Spleen (tissue), 11 donors: ENCODE measurements around the gene TSPAN9. TPM values are rescaled to one million over a fixed set of nuclear protein-coding genes. Genes with fewer than 3 reads are reported as not detected.
A peak's percentile ranks its signal among the peaks of the same experiment; 100 is the strongest.

Experiments
- DNase-seq: peaks from one replicate; pipeline ENCODE4 v3.0.0-alpha.2; 2020
- H3K27ac ChIP-seq, 8 donors: fragments of 200-600 bp; sonication (generic) in 7 of 8; 1 replicate in 4 of 8; 2 replicates in 4 of 8; pipeline versions ENCODE4 v1.5.0 to v1.8.0; 2016 to 2021; ENCODE audit warnings: inconsistent platforms in 4 of 8, mild to moderate bottlenecking in 4 of 8, moderate library complexity in 1 of 8
- H3K27me3 ChIP-seq, 7 donors: fragments of 200-600 bp; sonication (generic) in 6 of 7; replicated peaks in 1 of 7; 1 replicate in 4 of 7; 2 replicates in 3 of 7; pipeline versions ENCODE4 v1.5.0 to v1.8.0; 2016 to 2021; ENCODE audit warnings: inconsistent platforms in 3 of 7, mild to moderate bottlenecking in 1 of 7
- H3K36me3 ChIP-seq, 6 donors: fragments of 200-600 bp; sonication (generic) in 5 of 6; 1 replicate in 4 of 6; 2 replicates in 2 of 6; pipeline versions ENCODE4 v1.5.0 to v1.8.0; 2016 to 2021; ENCODE audit warnings: inconsistent platforms in 2 of 6
- H3K4me1 ChIP-seq, 6 donors: fragments of 200-600 bp; sonication (generic) in 5 of 6; 1 replicate in 3 of 6; 2 replicates in 3 of 6; pipeline versions ENCODE4 v1.5.0 to v1.8.0; 2016 to 2021; ENCODE audit warnings: inconsistent platforms in 3 of 6
- H3K4me3 ChIP-seq, 8 donors: fragments of 200-600 bp; sonication (generic) in 7 of 8; 1 replicate in 4 of 8; 2 replicates in 4 of 8; pipeline versions ENCODE4 v1.5.0 to v1.8.0; 2016 to 2021; ENCODE audit warnings: inconsistent platforms in 4 of 8, mild to moderate bottlenecking in 4 of 8, moderate library complexity in 2 of 8
- H3K9me3 ChIP-seq, 8 donors: fragments of 200-600 bp; sonication (generic) in 7 of 8; 1 replicate in 4 of 8; 2 replicates in 4 of 8; pipeline versions ENCODE4 v1.5.0 to v1.8.0; 2016 to 2021; ENCODE audit warnings: inconsistent platforms in 4 of 8
- POLR2A ChIP-seq, 3 donors: fragments of 450-650 bp; IDR thresholded peaks; one replicate each; pipeline ENCODE4 v1.5.1; 2017; ENCODE audit warnings: antibody characterized with exemption in 3 of 3, mild to moderate bottlenecking in 1 of 3
- POLR2AphosphoS5 ChIP-seq, 3 donors: sonication (generic); formaldehyde crosslinking; IDR thresholded peaks; one replicate each; pipeline ENCODE4 v1.5.1; 2017; ENCODE audit warnings: antibody characterized with exemption in 3 of 3
- WGBS, 5 donors: extraction: QIAGEN DNeasy Blood & Tissue Kit in 3 of 5; methylation state at CpG; one replicate each; pipeline versions ENCODE4 v1.1.5 to v1.1.7; 2013 to 2018; 5-methylcytosine and 5-hydroxymethylcytosine counted together
- intact Hi-C: fragments of 100-400 bp; cut with DNase I; formaldehyde crosslinking; loops from one replicate; pipeline ENCODE4 v1.15.0; 2023; ENCODE audit warnings: low total_unique reads
- polyA plus RNA-seq, 3 donors: library from polyadenylated mRNA; stranded (reverse); fragments of 200-250 nt; gene quantifications; one replicate each; pipeline ENCODE4 v1.2.1, GENCODE V29; 2013
- total RNA-seq, 7 donors: library from RNA; depleted of rRNA in 3 of 7; stranded (reverse); fragments of >200 nt in 3 of 7; fragmentation: NEBNext Ultra II Directional in 4 of 7; extraction: Animal tissue kit (Norgen Biotek cat#: 25700) in 4 of 7; gene quantifications; one replicate each; pipeline versions ENCODE4 v1.1.0 to v1.2.1, GENCODE V29; 2016 to 2021
- TF ChIP-seq, protein P1 (sequence below), 11 experiments: fragments of 200-600 bp in 7 of 11; fragments of 450-650 bp in 4 of 11; sonication (generic) in 4 of 11; IDR thresholded peaks in 8 of 11; conservative IDR thresholded peaks in 3 of 11; 1 replicate in 7 of 11; 2 replicates in 4 of 11; pipeline versions ENCODE4 v1.4.0 to v1.8.0; 2016 to 2021; ENCODE audit warnings: antibody characterized with exemption in 11 of 11, inconsistent platforms in 4 of 11, mild to moderate bottlenecking in 1 of 11
- donor health status: healthy with polysubstance abuse.
- donor health status: DM: no; HTN: no; CAD: no; lungs with moderate emphysema.
- donor health status: DM: no; HTN: no; CAD: no.
- donor health status: Bipolar disorder and iron deficiency.
- donor health status: healthy.
- donor health status: DM: no; HTN: no; CAD: no.
- donor health status: DM: yes; HTN: yes; CAD: no.

Gene TSPAN9
- total and polyA plus RNA-seq, 10 donors: 3.6 to 51.1 (median 32.4) TPM

DNA sequence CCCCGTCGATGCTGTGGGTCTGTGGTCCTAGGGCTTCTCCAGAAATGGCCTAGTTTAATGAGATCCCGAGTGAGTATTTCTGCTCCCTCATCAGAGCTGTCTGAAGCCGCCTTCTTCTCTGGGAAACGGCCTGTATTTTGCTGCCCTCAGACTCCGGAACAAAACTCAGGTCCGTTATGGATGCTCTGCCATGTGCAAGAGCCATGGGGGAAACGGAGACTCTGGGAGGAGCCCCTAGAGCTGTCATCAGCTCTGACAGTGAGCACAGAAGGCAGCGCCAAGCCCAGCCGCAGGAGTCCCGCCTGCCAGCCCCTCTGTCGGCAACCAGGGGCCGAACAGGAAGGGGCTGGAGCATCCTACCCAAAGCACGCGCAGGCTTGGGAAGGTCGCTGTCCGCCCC, 221.4 kb downstream of the TSPAN9 start:
- no peak overlapping the region for H3K27ac ChIP-seq
- H3K9me3 ChIP-seq: no peaks in the 10 kb centered on the region
- 52 to 63% (median 56%) methylated on average over 13 to 17 of the region's 17 CpGs for WGBS, 5 donors
- H3K4me3 ChIP-seq: no peak overlapping the region
- intact Hi-C loops: no loop called here
- H3K36me3 ChIP-seq: no peaks in the 10 kb centered on the region
- H3K4me1 ChIP-seq: peaks cover 8 to 13% (median 12%) of the 10 kb centered on the region in 6 donors
- no peak for TF ChIP-seq POLR2AphosphoS5 (IDR thresholded peaks at IDR 0.05)
- TF ChIP-seq POLR2A (IDR thresholded peaks at IDR 0.05): no peak
- TF ChIP-seq, protein P1, sequence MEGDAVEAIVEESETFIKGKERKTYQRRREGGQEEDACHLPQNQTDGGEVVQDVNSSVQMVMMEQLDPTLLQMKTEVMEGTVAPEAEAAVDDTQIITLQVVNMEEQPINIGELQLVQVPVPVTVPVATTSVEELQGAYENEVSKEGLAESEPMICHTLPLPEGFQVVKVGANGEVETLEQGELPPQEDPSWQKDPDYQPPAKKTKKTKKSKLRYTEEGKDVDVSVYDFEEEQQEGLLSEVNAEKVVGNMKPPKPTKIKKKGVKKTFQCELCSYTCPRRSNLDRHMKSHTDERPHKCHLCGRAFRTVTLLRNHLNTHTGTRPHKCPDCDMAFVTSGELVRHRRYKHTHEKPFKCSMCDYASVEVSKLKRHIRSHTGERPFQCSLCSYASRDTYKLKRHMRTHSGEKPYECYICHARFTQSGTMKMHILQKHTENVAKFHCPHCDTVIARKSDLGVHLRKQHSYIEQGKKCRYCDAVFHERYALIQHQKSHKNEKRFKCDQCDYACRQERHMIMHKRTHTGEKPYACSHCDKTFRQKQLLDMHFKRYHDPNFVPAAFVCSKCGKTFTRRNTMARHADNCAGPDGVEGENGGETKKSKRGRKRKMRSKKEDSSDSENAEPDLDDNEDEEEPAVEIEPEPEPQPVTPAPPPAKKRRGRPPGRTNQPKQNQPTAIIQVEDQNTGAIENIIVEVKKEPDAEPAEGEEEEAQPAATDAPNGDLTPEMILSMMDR (IDR thresholded peaks at IDR 0.05 in 8 of 11, conservative IDR thresholded peaks at IDR 0.05 in 3 of 11): no peak
- peaks cover 0 to 41% (median 7%) of the 10 kb centered on the region in 7 donors for H3K27me3 ChIP-seq
- DNase-seq: no peak

DNA sequence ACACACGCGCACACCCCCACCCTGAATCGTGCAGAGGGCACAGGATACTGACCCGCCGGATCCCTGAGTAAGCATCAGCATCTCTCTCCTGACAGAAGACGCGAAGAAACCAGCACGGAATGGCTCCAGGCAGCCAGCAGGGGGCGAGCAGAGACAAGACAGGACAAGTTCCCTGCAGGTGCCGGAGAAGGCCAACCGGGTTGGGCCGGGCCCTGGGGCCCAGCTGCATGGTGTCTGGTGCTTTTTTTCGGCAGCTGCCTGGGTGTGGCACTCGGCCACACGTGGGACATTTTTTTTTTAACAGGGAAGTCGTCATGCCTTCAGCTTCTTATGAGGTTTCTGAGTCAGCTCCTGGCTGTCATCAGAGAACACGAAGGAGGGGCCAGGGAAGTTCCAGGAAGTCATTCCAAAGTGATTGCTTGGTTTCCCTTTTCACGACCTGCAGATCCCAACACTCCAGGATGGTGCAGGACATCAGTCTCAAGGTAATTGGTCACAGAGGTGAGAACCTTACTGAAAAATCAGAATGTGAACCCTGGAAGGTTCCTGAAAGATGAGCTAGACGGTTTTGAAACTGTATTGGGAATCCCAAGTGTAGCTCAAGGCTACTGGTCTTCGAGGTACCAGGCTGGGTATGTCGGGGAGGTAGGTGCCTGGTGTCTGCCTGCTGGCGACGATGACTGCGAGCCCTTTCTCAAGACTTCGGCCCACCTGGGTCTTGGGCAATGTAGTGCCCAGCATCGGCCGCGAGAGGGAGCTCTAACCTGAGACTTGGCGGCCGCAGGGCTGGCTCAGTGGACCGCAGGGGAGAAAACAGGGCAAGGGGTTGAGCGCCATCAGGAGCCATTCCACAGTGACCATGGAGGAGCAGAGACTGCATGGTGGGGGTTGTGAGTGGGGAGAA, 223.0 kb downstream of the TSPAN9 start:
- TF ChIP-seq POLR2A (IDR thresholded peaks at IDR 0.05) (no peak), POLR2AphosphoS5 (IDR thresholded peaks at IDR 0.05) (peak in 2 of 3 donors; percentile 59 to 70)
- TF ChIP-seq, protein P1 (IDR thresholded peaks at IDR 0.05 in 8 of 11, conservative IDR thresholded peaks at IDR 0.05 in 3 of 11): peak; percentile 83 to 96 (median 92)
- DNase-seq: peak; percentile 95
- WGBS, 5 donors: 1 to 4% (median 3%) methylated on average over 18 to 32 of the region's 32 CpGs
- Histone ChIP-seq H3K27me3 (peaks cover 0 to 48% (median 7%) of the 10 kb centered on the region in 7 donors), H3K27ac (no peak overlapping the region), H3K9me3 (no peaks in the 10 kb centered on the region), H3K4me1 (peaks cover 8 to 13% (median 12%) of the 10 kb centered on the region in 6 donors), H3K4me3 (peak overlapping the region in 2 of 8 donors; percentile 20 to 53), H3K36me3 (no peaks in the 10 kb centered on the region)
- intact Hi-C loops: loop anchor here (5.0 to 10.0 kb wide), 2 partner anchors 475 to 502 kb away; no protein-coding TSS in a partner anchor

DNA sequence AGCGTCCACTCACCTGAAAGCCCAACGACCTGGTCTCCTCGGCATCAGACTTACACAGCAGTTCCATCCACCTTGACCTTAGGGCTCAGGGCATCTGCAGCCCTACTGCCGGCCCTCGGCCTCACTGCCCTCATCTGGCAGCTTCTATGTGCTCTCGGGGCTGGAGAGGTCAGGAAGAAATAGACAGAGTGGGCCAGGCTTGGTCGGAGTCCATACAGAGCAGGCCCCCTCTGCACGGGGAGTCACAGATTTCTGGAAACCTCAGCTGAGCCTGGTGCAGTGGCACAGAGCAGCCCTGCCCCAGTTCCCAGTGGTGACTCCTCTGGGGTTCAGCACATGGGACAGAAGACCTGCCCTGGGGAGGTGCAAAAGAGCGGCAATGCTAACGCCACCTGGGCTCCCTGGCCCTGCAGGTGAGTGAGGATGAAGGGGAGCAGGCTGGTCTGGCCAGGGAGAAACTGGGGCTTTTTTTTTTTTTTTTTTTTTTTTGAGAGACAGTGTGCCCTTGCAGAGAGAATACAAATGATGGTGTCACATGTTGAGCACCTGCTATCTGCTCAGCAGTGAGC, 223.7 kb downstream of the TSPAN9 start:
- H3K27me3 ChIP-seq: peaks cover 0 to 56% (median 7%) of the 10 kb centered on the region in 7 donors
- H3K4me1 ChIP-seq: peaks cover 8 to 13% (median 12%) of the 10 kb centered on the region in 6 donors
- no peak overlapping the region for H3K27ac ChIP-seq
- H3K9me3 ChIP-seq: no peaks in the 10 kb centered on the region
- no peak overlapping the region for H3K4me3 ChIP-seq
- TF ChIP-seq POLR2A (IDR thresholded peaks at IDR 0.05): no peak
- no peak for TF ChIP-seq POLR2AphosphoS5 (IDR thresholded peaks at IDR 0.05)
- TF ChIP-seq, protein P1 (IDR thresholded peaks at IDR 0.05 in 8 of 11, conservative IDR thresholded peaks at IDR 0.05 in 3 of 11): peak in 2 of 11 experiments; percentile 8 to 13
- WGBS, 5 donors: 51 to 56% (median 53%) methylated on average over 10 of the region's 10 CpGs
- intact Hi-C loops: loop anchor here (5.0 to 10.0 kb wide), 2 partner anchors 474 to 501 kb away; no protein-coding TSS in a partner anchor
- no peaks in the 10 kb centered on the region for H3K36me3 ChIP-seq
- DNase-seq: no peak
